ENCODE data around the gene TCN1. TPM values are rescaled to one million over a fixed set of nuclear protein-coding genes. Genes with fewer than 3 reads are reported as not detected.
"Not testable (repeated sequence)": the region's sequence is repeated elsewhere in the genome, so short reads cannot be mapped to it uniquely, and the experiment has no call there.

The TCN1 gene
- total RNA-seq, 1 donor from 2014 or later = not detected

DNA sequence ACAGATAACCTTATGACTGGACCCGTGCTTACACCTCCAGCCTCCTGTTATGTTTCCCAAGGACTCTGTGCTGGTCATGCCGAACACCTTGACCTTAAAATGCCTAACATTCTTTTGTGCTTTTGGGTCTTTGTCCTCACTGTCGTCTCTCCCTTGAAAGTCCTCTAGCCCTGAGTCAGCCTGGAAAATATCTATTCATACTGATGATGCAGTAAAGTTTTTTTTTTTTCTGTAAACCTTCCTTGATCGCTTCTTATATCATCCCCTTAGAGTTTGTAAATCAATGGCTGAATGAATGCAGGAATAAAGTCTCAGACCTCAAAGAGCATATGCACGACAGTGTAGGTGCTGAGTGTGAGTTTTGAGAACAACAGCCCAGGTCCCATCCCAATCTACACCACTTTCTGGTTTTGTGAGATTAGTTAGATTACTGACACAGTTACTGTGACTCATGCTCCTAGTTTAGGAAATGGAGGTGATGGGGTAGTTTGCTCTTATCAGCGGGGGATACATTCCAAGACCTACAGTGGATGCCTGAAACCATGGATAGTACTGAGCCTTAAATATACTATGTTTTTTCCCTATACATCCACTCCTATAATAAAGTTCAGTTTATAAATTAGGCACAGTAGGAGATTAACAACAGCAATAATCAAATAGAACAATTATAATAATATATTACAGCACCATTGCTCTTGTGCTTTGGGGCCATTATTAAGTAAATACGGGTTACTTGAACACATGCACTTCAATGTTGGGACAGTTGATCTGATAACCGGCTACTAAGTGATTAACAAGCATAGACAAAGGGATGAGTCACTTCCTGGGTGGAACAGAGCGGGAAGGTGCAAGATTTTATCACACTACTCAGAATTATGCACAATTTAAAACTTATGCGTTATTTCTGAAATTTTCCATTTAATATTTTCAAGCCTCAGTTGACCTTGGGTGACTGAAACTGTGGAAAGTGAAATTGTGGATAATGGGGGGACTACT, 8.6 kb downstream of the TCN1 start:
- H3K36me3 Mint-ChIP-seq (ENCODE audit: low read depth) = no peaks in the 10 kb centered on the region
- TF ChIP-seq CTCF (IDR thresholded peaks at IDR 0.05) = no peak
- H3K4me3 Mint-ChIP-seq = no peak overlapping the region
- DNase-seq (no peak), ATAC-seq (ENCODE audit: low read depth) (no peak)
- CTCF ChIA-PET = no interaction called here
- no peaks in the 10 kb centered on the region for H3K9me3 Mint-ChIP-seq
- H3K27ac Mint-ChIP-seq = no peak overlapping the region
- intact Hi-C loops (cut with micrococcal nuclease) = no loop called here
- peaks cover 3% of the 10 kb centered on the region for H3K27me3 Mint-ChIP-seq
- H3K4me1 Mint-ChIP-seq = no peaks in the 10 kb centered on the region
- POLR2A ChIA-PET = interaction anchor here (0.6 kb wide), 1 partner anchor 47 kb away, joined by 3 read pairs; the partner anchor contains the start of gene MRPL16

DNA sequence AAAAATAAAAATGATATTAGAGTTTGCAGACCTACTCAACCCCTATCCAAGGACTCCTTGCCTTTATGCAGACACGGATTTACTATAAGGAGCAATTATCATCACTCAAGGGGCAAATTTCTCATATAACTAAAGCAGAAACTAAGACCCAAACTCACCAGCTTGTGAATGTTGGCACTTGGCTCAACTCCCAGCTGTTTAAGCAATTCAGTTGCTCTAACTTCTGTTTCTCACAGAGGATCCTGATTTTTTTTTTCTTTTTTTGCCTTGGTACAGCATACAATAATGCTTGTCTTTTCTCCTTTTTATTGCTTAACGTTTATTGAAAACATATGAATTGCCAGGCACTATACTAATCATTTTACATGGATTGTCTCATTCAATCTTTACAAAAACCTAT, 11.4 kb downstream of the TCN1 start:
- ChIA-PET POLR2A (no interaction called here), CTCF (no interaction called here)
- no peak for DNase-seq
- ATAC-seq (ENCODE audit: low read depth) = no peak
- no peak for TF ChIP-seq CTCF (IDR thresholded peaks at IDR 0.05)
- no peak overlapping the region for H3K4me3 Mint-ChIP-seq
- H3K4me1 Mint-ChIP-seq = no peaks in the 10 kb centered on the region
- intact Hi-C loops (cut with micrococcal nuclease) = no loop called here
- no peaks in the 10 kb centered on the region for H3K9me3 Mint-ChIP-seq
- H3K27ac Mint-ChIP-seq = no peak overlapping the region
- no peaks in the 10 kb centered on the region for H3K36me3 Mint-ChIP-seq (ENCODE audit: low read depth)
- H3K27me3 Mint-ChIP-seq = peaks cover 2% of the 10 kb centered on the region

- intact Hi-C loops (cut with micrococcal nuclease); H3K36me3 Mint-ChIP-seq (ENCODE audit: low read depth); CTCF ChIA-PET; ATAC-seq (ENCODE audit: low read depth); DNase-seq; H3K4me3 Mint-ChIP-seq; H3K9me3 Mint-ChIP-seq; H3K4me1 Mint-ChIP-seq; H3K27me3 Mint-ChIP-seq; H3K27ac Mint-ChIP-seq; POLR2A ChIA-PET: not testable (repeated sequence)
Observed at GRCh38 chr11:59851416-59851815, 14.9 kb downstream of the TCN1 start.

DNA sequence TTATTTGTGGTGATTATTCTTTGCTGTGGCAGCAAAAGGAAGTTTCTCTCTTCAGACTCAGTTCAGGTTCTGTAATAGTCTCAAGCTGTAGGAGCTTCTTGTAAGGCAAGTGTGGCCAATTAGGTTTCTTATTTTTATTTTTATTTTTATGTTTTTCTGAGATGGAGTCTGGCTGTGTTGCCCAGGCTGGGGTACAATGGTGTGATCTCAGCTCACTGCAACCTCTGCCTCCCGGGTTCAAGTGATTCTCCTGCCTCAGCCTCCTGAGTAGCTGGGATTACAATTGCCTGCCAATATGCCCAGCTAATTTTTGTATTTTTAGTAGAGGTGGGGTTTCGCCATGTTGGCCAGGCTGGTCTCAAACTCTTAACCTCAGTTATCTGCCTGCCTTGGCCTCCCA, 16.7 kb downstream of the TCN1 start:
- H3K27ac Mint-ChIP-seq; intact Hi-C loops (cut with micrococcal nuclease); CTCF ChIA-PET; H3K27me3 Mint-ChIP-seq; ATAC-seq (ENCODE audit: low read depth); H3K4me3 Mint-ChIP-seq; POLR2A ChIA-PET; DNase-seq; H3K36me3 Mint-ChIP-seq (ENCODE audit: low read depth); H3K9me3 Mint-ChIP-seq; H3K4me1 Mint-ChIP-seq: not testable (repeated sequence)

GRCh38 chr11:59849129-59849528, 17.2 kb downstream of the TCN1 start:
- DNase-seq = no peak

DNA sequence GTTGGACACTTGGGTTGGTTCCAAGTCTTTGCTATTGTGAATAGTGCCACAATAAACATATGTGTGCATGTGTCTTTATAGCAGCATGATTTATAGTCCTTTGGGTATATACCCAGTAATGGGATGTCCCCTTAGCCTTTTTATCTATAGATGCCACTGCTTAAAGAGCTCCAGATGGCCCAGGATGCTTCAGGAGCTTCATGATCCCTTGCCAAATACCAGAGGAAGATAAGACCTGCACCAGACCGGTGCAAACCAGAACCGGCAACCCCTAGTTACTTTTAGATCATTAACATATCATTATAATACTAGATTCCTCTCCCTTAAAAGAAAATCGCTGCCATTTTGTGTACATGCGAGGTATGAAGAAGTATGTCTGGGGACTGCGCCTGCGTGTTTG, 17.8 kb downstream of the TCN1 start:
- H3K9me3 Mint-ChIP-seq; POLR2A ChIA-PET; H3K4me1 Mint-ChIP-seq; ATAC-seq (ENCODE audit: low read depth); CTCF ChIA-PET; H3K36me3 Mint-ChIP-seq (ENCODE audit: low read depth); H3K27me3 Mint-ChIP-seq; DNase-seq; H3K4me3 Mint-ChIP-seq; intact Hi-C loops (cut with micrococcal nuclease); H3K27ac Mint-ChIP-seq: not testable (repeated sequence)

More at GRCh38 chr11:59849129-59849528, 17.2 kb downstream of the TCN1 start:
- intact Hi-C loops (cut with micrococcal nuclease) = no loop called here
- ChIA-PET CTCF (no interaction called here), POLR2A (no interaction called here)
- no peak for TF ChIP-seq CTCF (IDR thresholded peaks at IDR 0.05)
- no peak overlapping the region for H3K27ac Mint-ChIP-seq
- no peaks in the 10 kb centered on the region for H3K4me1 Mint-ChIP-seq
- no peaks in the 10 kb centered on the region for H3K9me3 Mint-ChIP-seq
- no peak for ATAC-seq (ENCODE audit: low read depth)
- H3K27me3 Mint-ChIP-seq = peaks cover 7% of the 10 kb centered on the region
- H3K4me3 Mint-ChIP-seq = no peak overlapping the region
- no peaks in the 10 kb centered on the region for H3K36me3 Mint-ChIP-seq (ENCODE audit: low read depth)

Measured in activated B cell treated with CpG ODN at 0.5 μM for 24 hours (primary cell).